HG03196 (cell line): ENCODE data around the gene AFAP1.

Source experiments
- ATAC-seq: cut with Tn5 transposase; IDR thresholded peaks from one replicate; pipeline ENCODE4 v1.9.1; 2021; ENCODE audit not compliant: unreplicated experiment

AFAP1 gene

DNA sequence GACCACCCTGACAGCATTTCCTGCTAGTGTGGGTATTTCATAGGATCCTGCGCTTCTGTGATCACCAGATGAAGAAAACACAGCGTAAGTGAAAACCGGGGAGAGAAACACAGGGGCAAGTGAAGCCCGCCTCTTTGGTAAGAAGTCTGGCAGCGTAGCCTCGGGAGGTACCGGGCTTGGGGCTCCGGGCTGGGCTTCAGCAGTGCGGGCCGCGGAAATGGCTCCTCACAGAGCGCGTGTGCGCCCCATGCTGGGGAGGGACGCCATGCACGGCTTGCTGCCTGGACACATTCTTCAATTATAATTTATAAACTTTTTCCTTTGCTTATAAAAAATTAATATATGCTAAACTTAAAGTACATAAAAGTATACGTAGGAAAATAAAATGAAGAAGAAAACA, 151.5 kb downstream of the AFAP1 start:
- no peak for ATAC-seq

DNA sequence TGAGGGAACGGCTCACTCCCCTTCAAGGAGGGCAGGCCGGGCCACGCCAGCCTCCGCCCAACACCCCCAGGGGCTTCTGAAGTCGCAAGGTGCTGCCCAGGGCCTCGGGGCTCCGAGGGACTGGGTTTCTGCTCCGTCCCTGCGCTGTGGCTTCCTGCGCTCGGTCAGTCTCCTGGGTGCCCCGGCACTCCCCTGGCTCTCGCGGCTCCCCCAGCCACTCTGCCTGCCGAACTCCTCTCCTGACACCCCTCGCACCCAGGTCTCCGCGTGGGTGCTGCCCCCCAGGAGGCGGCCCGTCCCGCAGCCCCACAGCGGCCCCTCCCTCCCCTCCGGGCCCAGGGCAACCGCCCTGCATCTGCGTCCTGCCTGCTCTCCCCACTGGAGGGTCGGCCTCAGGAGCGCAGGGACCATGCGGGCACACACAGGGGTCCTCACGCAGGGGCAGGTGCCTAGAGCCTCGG, 151.9 kb downstream of the AFAP1 start:
- ATAC-seq, result no peak

DNA sequence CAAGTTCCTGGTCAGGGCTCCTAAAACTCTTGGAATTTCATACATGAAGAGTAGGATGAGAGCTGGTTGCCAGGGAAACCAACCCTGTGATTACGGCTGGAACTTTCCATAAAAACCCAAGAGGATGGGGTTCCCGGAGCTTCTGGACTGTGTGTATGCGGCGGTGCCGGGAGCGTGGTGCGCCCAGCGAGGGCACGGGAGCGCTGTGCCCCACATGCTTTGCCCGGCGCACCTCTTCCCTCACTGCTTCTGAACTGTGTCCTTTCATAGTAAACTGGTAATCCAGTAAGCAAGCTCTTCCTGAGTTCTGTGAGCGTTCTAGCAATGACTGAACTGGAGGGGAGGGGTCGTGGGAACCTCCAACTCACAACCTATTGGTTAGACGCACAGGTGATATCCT, 152.6 kb downstream of the AFAP1 start:
- ATAC-seq, result no peak

DNA sequence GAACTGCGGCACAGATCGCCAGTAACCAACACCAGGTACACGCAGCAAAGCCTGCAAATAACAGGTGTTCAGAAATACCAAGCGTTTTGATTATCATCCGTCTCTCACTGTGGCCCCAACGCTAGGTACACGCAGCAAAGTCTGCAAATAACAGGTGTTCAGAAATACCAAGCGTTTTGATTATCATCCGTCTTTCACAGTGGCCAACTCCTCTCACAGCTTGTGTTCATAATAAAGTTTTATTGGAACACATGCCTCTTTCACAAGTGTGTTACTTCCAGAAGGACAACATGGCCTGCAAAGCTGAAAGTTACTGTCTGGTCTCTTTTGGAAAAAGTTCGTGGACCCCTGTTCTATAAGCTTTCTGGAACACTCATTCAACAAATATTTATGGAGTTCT, 153.1 kb downstream of the AFAP1 start:
- ATAC-seq, result no peak

- ATAC-seq, result no peak
These were observed 153.6 kb downstream of the AFAP1 start for GRCh38 chr4:7786040-7786439.

- ATAC-seq, result no peak
These were observed 154.6 kb downstream of the AFAP1 start for GRCh38 chr4:7785017-7785416.

DNA sequence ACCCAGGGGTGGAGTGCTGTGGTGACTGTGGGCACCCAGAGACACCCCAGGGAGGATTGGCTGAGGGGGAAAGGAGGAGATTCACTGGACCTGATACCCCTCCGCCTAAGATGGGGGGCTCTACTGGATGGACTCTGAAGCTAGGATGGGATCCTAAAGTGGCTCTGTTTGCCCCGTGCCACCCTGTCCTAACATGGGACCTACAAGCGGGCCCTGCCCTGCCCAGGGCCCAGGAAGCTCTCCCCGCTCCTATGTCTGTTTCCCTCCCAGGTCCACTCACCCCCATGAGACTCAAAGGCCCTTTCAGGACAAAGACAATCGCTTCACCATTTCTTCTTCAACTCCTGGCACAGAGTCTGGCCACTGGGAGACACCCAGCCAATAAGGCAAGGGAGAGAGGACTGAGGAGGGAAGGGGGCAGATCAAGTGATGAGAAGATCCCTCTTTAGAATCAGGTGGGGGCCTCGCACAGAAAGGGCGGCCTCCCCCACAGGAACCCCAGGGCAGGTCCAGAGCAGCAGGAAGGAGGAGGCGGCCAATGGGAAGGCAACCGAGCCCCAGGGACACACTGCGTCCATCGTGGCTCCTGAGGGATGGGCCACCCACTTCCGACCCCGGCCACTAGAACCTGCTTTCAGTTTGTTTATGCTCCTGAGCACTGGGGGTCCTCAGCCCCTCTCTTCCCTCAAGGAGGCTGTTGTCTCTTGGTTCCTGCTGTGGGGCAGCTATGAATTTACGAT, 155.4 kb downstream of the AFAP1 start:
- ATAC-seq, result no peak

DNA sequence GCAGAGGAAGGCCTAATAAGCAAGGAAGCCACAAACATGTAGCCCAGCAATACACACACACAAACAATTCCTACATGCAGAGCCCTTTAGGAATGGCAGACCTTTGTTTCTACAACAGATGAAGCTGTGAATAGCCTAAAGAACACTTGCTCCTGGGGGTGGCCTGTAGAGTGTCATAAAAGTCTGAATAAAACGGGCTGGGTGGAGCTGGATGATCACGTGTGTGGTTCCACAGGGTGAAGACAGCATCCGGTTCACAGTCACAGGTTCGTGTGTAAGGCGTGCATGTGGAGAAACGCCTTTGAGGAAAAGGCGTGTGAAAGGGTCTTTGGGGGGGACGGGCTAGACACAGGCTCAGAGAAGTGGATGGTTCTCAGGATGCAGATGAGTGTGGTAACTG, 156.1 kb downstream of the AFAP1 start:
- ATAC-seq, result no peak

DNA sequence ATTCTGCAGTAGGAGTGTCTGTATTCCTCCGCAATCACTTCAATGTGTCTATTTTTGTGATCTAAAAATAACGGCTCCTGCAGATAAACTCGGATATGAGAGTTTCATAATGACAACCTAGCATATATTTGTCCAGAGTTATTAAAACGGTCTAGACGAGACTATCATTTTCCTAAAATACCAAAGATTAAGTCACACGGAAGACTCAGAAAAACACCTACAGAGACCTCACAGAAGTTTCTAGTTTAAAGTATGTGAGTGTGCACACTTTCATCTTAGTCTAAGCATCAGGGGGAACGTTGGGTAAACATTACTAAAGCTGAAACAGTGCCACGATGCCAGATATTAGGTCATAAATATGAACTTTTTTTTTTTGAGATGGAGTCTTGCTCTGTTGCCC, 156.9 kb downstream of the AFAP1 start:
- no peak for ATAC-seq

DNA sequence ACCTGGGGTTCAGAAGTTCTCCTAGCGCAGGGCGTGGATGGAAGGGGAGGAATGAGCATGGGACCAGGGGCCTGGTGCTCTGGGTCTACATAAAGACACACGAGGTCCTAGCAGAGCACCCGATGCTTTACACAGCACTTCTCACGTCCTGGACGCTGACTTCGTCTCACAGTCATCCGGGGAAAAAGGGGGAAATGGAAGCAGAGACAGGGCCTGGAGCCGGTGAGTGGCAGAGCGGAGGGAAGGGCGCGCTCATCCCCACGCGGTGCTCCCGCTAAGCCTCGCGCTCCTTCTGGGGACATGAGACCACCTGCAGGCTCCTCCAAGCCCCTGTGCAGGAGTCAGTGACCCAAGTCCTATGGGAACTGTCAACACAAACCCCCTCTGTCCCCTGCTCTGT, 157.7 kb downstream of the AFAP1 start:
- no peak for ATAC-seq

- no peak for ATAC-seq
These were observed 158.3 kb downstream of the AFAP1 start for GRCh38 chr4:7781366-7781765.

DNA sequence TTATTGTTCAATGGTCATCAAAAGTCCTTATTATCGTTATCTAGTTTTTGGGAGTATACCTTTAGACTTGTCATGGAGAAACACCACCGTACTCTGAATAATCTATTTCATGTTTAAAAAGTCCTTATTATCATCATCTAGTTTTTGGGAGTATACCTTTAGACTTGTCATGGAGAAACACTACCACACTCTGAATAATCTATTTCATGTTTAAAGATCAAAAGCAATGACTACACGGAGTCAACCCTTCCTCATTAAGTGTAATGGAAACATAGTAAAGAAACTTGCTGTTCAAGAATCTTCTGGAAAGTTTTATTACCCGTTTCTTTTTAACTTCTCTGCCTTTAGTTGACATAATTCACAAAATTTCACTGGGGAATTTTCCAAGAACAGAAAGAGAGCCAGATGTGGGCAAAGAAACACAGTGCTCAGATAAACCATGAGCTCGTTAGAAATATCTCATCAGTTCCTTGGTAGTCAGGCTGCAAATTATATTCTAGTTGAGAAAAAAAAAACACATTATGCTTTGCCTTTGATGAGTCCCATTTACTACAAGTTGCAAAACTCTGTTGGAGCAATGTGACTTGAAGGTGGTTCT, 158.8 kb downstream of the AFAP1 start:
- ATAC-seq, result no peak

- ATAC-seq, result no peak
These were observed 160.3 kb downstream of the AFAP1 start for GRCh38 chr4:7779432-7779768.

- ATAC-seq, result no peak
These were observed 160.9 kb downstream of the AFAP1 start for GRCh38 chr4:7778510-7779431.

- ATAC-seq, result no peak
These were observed 161.7 kb downstream of the AFAP1 start for GRCh38 chr4:7777871-7778509.

- ATAC-seq, result no peak
These were observed 162.5 kb downstream of the AFAP1 start for GRCh38 chr4:7777017-7777710.

DNA sequence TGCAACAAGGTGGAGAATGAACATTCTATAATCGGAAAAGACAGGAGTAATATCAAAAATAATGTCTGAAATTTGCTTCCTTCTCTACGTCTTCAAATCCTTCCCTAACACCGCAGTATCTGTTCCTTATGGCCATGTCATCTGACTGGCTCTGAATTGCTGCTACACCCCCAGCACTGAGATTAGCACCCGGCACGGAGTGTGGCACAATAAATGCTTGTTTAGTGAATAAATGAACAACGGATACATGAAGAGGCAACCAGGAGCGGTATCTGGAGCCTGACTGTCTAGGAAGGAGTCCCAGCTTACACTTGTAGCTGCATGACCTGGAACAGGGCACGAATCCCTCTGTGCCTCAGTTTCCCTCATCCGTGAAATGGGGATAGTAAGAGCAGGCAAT, 164.3 kb downstream of the AFAP1 start:
- no peak for ATAC-seq

- no peak for ATAC-seq
These were observed 165.1 kb downstream of the AFAP1 start for GRCh38 chr4:7774301-7775294.

DNA sequence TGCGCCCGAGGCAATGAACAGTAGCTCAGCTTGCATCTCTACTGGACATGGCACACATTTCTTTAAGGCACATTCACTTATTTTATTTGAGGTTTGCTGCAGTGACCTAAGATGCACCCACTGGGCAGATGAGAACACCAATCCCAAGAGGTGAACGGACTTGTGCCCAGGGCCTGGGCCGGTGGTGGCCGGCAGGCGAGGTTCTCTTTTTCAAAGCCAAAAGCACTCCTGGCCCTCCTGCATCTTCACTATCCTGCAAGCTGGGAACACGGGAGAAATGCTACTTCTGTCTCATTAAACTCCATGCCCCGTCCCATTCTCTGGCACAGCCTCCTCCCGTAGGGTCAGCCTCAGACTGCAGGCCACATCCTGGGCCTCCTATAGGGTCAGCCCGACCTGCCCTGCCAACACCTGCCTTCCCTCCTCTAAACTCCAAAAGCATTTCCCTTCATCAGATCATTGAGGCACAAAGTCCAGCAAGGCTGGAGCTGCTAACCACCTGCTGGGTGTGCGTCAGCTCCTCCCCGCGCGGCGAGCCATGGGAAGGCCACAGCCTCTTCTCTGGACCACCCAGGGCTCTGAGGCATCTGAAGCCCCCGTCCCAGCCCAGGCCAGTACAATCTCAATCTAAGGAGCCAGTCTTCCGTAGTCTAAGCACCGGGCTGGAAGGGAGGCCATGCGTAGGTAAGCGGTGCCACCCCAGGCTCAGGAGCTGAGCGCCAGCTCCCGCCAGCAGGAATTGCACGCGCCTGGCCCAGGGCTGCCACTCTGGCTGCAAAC, 166.1 kb downstream of the AFAP1 start:
- no peak for ATAC-seq
